Activated naive CD8-positive, alpha-beta T cell treated with anti-CD3 and anti-CD28 coated beads, Interleukin-2, amount 50 U/mL, for 16 hours (primary cell): ENCODE measurements around the gene ZNRF1.
"Not testable (repeated sequence)": the region's sequence is repeated elsewhere in the genome, so short reads cannot be mapped to it uniquely, and the experiment has no call there.

ENCODE experiments used
- DNase-seq: peaks from one replicate; pipeline ENCODE4 v3.0.0-alpha.2; 2020; ENCODE audit warnings: low read depth, low spot score

Gene ZNRF1

DNA sequence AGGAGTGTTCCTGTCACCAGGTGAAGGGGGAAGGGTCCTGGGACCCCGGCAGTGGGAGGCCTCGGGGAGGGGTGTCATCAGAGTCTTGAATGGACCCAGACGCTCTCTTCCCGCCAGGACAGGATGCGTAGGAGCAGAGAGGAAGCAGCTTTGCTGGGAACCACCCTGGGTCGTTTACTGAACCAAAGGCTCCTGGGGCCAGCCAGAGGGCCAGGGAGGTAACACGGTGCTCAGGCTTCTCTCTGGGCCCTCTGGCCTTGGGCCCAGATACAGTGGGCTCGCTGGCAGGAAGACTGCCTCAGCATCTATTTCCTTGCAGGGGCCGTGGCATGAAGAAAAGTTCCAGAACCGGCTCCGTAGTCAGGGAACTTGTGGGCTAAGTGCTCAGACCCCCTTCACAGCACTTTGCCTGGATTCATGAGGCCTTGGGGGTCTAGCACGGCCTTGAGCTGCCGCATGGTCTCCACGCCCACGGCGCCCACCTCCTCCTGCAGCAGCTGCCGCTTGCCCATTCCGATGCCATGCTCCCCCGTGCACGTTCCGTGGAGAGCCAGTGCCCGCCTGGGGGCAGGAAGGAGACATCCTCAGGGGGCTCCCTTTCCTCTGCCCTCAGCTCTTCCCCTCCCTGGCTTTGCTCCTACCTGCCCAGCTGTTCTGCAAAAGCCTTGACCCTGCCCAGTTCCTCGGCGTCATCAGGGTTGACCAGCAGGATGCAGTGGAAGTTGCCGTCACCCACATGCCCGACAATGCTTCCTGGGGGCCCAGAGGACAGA, 113.3 kb downstream of the ZNRF1 start:
- DNase-seq, result no peak

- no peak for DNase-seq
These were observed 114.1 kb downstream of the ZNRF1 start for GRCh38 chr16:75112734-75113491.

DNA sequence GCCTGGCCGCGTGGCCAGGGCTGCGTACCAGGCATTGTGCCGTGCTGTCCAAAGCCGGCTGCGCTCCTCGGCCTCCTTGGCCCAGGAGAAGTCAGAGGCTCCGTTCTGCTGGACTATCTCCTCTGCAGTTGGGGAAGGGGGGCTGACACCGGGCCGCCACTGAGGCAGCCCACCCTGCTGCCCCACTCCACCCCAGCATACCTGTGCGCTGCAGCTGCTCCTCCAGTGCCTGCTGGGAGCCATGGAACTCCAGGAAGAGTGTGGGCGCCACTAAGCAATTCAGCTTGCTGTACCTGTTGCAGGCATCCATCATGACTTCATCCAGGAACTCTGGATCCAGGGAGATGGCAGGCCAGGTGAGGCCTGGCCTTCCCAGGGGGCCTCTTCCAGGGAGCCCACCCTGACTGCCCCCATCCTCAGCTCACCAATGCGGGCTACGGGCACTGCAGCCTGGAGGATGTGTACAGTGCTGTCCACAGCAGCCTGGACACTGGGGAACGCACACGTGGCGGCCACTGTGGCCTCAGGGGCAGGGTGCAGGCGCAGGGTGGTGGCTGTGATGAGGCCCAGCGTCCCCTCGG, 114.8 kb downstream of the ZNRF1 start:
- no peak for DNase-seq

GRCh38 chr16:75114179-75114945, 115.5 kb downstream of the ZNRF1 start:
- no peak for DNase-seq

DNA sequence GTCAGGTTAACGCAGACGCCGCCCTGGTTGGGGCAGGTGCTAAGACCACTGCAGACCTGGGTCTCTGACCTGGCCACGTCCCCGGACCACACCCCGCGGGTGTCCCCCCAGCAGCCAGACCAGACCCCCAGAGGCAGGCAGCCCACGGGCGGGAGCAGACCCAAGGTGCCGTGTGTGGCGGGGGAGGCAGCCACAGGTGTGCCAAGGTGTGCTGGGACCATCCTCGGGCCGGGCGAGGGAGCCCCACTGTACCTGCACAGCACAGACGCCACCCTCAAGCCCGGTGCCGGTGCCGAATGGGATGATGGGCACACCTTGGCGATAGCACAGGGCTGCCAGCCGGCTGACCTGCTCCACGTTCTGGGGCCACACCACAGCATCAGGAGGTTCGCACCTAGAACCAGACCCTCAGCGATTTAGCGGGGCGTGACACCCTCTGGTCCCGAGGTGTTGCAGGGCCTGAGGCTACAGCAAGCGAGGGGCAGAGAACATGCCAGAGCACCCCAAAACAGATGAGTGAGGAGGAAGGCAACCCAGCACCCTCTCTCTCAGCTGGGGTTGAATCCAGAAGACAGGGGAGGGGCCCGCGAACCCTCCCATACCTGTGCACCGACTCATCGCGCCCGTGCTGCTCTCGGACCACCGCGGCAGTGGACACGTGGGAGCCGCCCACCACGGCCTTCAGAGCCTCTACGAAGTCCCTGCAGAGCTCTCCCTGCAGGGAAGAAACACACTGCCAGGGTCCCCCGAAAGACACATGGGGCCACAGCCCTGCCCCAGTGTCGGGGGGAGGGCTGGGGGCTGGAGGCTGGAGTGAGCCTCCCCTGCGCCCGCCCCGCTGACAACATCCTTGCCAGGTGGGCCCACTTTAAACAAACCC, 116.4 kb downstream of the ZNRF1 start:
- DNase-seq, result no peak

GRCh38 chr16:75116081-75116910, 117.5 kb downstream of the ZNRF1 start, which contains the start of gene LDHD:
LDHD (minus strand) TSS chr16:75116780; CDS start chr16:75116720, 60 bp downstream.
- no peak for DNase-seq

GRCh38 chr16:75116911-75117245, 118.1 kb downstream of the ZNRF1 start:
- no peak for DNase-seq

- no peak for DNase-seq
These were observed 120.2 kb downstream of the ZNRF1 start for GRCh38 chr16:75118943-75119539.

- DNase-seq, result no peak
These were observed 121.4 kb downstream of the ZNRF1 start for GRCh38 chr16:75120253-75120652.

DNA sequence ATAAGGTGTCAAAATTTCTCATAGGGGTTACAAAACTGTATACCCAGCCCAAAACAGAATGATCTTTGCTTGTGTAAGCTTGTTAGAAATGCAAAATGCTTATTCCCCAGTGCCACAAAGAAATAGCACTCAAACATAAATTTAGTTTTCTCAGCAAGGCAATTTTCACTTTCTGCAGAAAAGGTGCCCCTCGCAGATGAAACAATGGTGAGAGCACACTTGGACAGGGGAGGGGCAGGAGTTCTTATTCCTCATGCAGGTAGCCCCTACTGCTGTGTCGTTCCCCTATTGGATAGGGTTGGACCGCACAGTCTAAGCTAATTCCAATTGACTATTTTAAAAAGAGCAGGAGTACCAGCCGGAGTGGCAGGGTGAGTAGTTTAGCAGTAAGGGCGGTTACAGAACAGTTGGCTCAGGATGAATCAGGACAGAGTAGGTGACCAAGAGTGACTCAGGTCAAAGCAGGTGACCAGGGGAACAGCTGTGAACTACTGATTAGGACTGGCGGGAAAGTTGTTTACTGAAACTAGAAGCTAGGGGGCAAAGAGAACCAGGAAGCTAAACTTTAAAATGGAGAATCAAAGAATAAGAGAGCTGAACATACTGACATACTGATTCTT, 123.2 kb downstream of the ZNRF1 start:
- DNase-seq, result no peak

DNA sequence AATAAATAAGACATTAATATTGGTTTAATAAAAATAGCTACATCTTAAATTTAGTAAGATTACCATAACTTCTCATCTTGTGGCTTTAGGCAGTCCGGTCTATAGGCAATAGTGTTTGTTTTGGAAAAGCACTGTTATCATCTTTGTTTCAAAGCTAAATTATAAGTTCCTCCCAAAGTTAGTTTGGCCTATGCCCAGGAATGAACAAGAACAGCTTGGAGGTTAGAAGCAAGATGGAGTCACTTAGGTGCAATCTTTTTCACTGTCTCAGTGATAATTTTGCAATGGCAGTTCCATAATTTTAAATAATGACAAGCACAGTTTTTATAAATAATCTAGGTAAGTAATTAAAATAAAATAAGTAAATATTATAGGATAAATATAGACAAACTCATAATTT, 123.8 kb downstream of the ZNRF1 start:
- DNase-seq, result no peak

- no peak for DNase-seq
These were observed 129.0 kb downstream of the ZNRF1 start for GRCh38 chr16:75127713-75128415.

GRCh38 chr16:75129421-75130149, 130.8 kb downstream of the ZNRF1 start:
- not testable (repeated sequence) for DNase-seq

GRCh38 chr16:75130150-75130771, 131.4 kb downstream of the ZNRF1 start:
- no peak for DNase-seq

- no peak for DNase-seq
These were observed 132.3 kb downstream of the ZNRF1 start for GRCh38 chr16:75131081-75131480.

GRCh38 chr16:75138233-75138632, 139.4 kb downstream of the ZNRF1 start:
- DNase-seq, result no peak

- no peak for DNase-seq
These were observed 139.8 kb downstream of the ZNRF1 start for GRCh38 chr16:75138636-75139035.
